ENCODE data around the gene KRTAP12-2. TPM values are rescaled to one million over a fixed set of nuclear protein-coding genes. Genes with fewer than 3 reads are reported as not detected.
A peak's percentile ranks its signal among the peaks of the same experiment; 100 is the strongest.

Gene KRTAP12-2
- total and polyA plus RNA-seq, 4 donors, result not detected

- no peak overlapping the region for H3K27ac ChIP-seq (ENCODE audit: low read depth in 1 of 2, low read length in 2 of 2)
- TF ChIP-seq NR2F2 (IDR thresholded peaks at IDR 0.05) (no peak), RXRA (IDR thresholded peaks at IDR 0.05) (no peak), ATF3 (IDR thresholded peaks at IDR 0.05) (no peak), FOXA2 (IDR thresholded peaks at IDR 0.05) (no peak), JUND (IDR thresholded peaks at IDR 0.05) (no peak), FOXA1 (IDR thresholded peaks at IDR 0.05) (no peak), TAF1 (conservative IDR thresholded peaks at IDR 0.05) (no peak), MAX (IDR thresholded peaks at IDR 0.05) (no peak), HNF4A (conservative IDR thresholded peaks at IDR 0.05) (no peak), SP1 (IDR thresholded peaks at IDR 0.05) (no peak), RAD21 (IDR thresholded peaks at IDR 0.05) (no peak), GABPA (IDR thresholded peaks at IDR 0.05 in 1 of 2, conservative IDR thresholded peaks at IDR 0.05 in 1 of 2) (no peak)
- H3K9me3 ChIP-seq (ENCODE audit: control insufficient read depth in 4 of 4, low read length in 3 of 4), result no peaks in the 10 kb centered on the region
- no peaks in the 10 kb centered on the region for H3K36me3 ChIP-seq (ENCODE audit: control insufficient read depth in 4 of 4, insufficient read depth in 3 of 4, low read depth in 1 of 4, low read length in 3 of 4)
- DNase-seq (ENCODE audit: low spot score), result peak; percentile 30
- no peak overlapping the region for H3K4me3 ChIP-seq (ENCODE audit: low read depth in 1 of 3, low read length in 3 of 3)
- WGBS, result 6% methylated on average over 25 of the region's 25 CpGs
- no peak overlapping the region for H3K9ac ChIP-seq (ENCODE audit: low read depth in 1 of 2, low read length in 2 of 2)
- H3K27me3 ChIP-seq (ENCODE audit: control insufficient read depth in 4 of 4, insufficient read depth in 4 of 4, low read length in 3 of 4), result peaks cover 4 to 36% (median 13%) of the 10 kb centered on the region in 4 donors
- H3K4me1 ChIP-seq (ENCODE audit: control insufficient read depth in 4 of 4, insufficient read depth in 4 of 4, low read length in 3 of 4), result peaks cover 2 to 11% (median 6%) of the 10 kb centered on the region in 4 donors
Measured at GRCh38 chr21:44708866-44709425, 42.2 kb upstream of the KRTAP12-2 start.

GRCh38 chr21:44708213-44708865 is 41.6 kb upstream of the KRTAP12-2 start:
- H3K9ac ChIP-seq (ENCODE audit: low read depth in 1 of 2, low read length in 2 of 2), result no peak overlapping the region
- H3K27me3 ChIP-seq (ENCODE audit: control insufficient read depth in 4 of 4, insufficient read depth in 4 of 4, low read length in 3 of 4), result peaks cover 4 to 32% (median 14%) of the 10 kb centered on the region in 4 donors
- H3K9me3 ChIP-seq (ENCODE audit: control insufficient read depth in 4 of 4, low read length in 3 of 4), result no peaks in the 10 kb centered on the region
- no peak overlapping the region for H3K4me3 ChIP-seq (ENCODE audit: low read depth in 1 of 3, low read length in 3 of 3)
- H3K27ac ChIP-seq (ENCODE audit: low read depth in 1 of 2, low read length in 2 of 2), result no peak overlapping the region
- H3K36me3 ChIP-seq (ENCODE audit: control insufficient read depth in 4 of 4, insufficient read depth in 3 of 4, low read depth in 1 of 4, low read length in 3 of 4), result no peaks in the 10 kb centered on the region
- 4% methylated on average over 13 of the region's 13 CpGs for WGBS
- peak; percentile 17 for DNase-seq (ENCODE audit: low spot score)
- H3K4me1 ChIP-seq (ENCODE audit: control insufficient read depth in 4 of 4, insufficient read depth in 4 of 4, low read length in 3 of 4), result peaks cover 2 to 11% (median 6%) of the 10 kb centered on the region in 4 donors
- TF ChIP-seq ATF3 (IDR thresholded peaks at IDR 0.05) (no peak), MAX (IDR thresholded peaks at IDR 0.05) (no peak), YY1 (IDR thresholded peaks at IDR 0.05) (no peak), GABPA (IDR thresholded peaks at IDR 0.05 in 1 of 2, conservative IDR thresholded peaks at IDR 0.05 in 1 of 2) (no peak)

- 7% methylated on average over 46 of the region's 46 CpGs for WGBS
- no peaks in the 10 kb centered on the region for H3K36me3 ChIP-seq (ENCODE audit: control insufficient read depth in 4 of 4, insufficient read depth in 3 of 4, low read depth in 1 of 4, low read length in 3 of 4)
- DNase-seq (ENCODE audit: low spot score), result peak; percentile 16
- H3K9me3 ChIP-seq (ENCODE audit: control insufficient read depth in 4 of 4, low read length in 3 of 4), result no peaks in the 10 kb centered on the region
- peaks cover 6 to 19% (median 13%) of the 10 kb centered on the region in 4 donors for H3K27me3 ChIP-seq (ENCODE audit: control insufficient read depth in 4 of 4, insufficient read depth in 4 of 4, low read length in 3 of 4)
- no peak overlapping the region for H3K27ac ChIP-seq (ENCODE audit: low read depth in 1 of 2, low read length in 2 of 2)
- TF ChIP-seq FOXA2 (IDR thresholded peaks at IDR 0.05) (no peak), SP1 (IDR thresholded peaks at IDR 0.05) (no peak), CTCF (IDR thresholded peaks at IDR 0.05; ENCODE audit: low read depth, low read length, missing input control) (no peak), RXRA (IDR thresholded peaks at IDR 0.05) (no peak), TAF1 (conservative IDR thresholded peaks at IDR 0.05) (no peak), ZBTB33 (IDR thresholded peaks at IDR 0.05) (no peak), FOXA1 (IDR thresholded peaks at IDR 0.05) (no peak), ATF3 (IDR thresholded peaks at IDR 0.05) (no peak)
- peaks cover 2 to 11% (median 6%) of the 10 kb centered on the region in 4 donors for H3K4me1 ChIP-seq (ENCODE audit: control insufficient read depth in 4 of 4, insufficient read depth in 4 of 4, low read length in 3 of 4)
- H3K4me3 ChIP-seq (ENCODE audit: low read depth in 1 of 3, low read length in 3 of 3), result no peak overlapping the region
- no peak overlapping the region for H3K9ac ChIP-seq (ENCODE audit: low read depth in 1 of 2, low read length in 2 of 2)
Measured at GRCh38 chr21:44706706-44707581, 40.2 kb upstream of the KRTAP12-2 start.

Data from liver (tissue), 9 donors.